Non-pigmented ciliary epithelial cell (primary cell): Measurements from ENCODE around the gene REPS1.
"Not testable (repeated sequence)": the region's sequence is repeated elsewhere in the genome, so short reads cannot be mapped to it uniquely, and the experiment has no call there.

ENCODE experiments used
- DNase-seq: peaks from one replicate; pipeline ENCODE4 v3.0.0-alpha.2; 2010; ENCODE audit warnings: low read depth

Gene REPS1, protein sequence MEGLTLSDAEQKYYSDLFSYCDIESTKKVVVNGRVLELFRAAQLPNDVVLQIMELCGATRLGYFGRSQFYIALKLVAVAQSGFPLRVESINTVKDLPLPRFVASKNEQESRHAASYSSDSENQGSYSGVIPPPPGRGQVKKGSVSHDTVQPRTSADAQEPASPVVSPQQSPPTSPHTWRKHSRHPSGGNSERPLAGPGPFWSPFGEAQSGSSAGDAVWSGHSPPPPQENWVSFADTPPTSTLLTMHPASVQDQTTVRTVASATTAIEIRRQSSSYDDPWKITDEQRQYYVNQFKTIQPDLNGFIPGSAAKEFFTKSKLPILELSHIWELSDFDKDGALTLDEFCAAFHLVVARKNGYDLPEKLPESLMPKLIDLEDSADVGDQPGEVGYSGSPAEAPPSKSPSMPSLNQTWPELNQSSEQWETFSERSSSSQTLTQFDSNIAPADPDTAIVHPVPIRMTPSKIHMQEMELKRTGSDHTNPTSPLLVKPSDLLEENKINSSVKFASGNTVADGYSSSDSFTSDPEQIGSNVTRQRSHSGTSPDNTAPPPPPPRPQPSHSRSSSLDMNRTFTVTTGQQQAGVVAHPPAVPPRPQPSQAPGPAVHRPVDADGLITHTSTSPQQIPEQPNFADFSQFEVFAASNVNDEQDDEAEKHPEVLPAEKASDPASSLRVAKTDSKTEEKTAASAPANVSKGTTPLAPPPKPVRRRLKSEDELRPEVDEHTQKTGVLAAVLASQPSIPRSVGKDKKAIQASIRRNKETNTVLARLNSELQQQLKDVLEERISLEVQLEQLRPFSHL

DNA sequence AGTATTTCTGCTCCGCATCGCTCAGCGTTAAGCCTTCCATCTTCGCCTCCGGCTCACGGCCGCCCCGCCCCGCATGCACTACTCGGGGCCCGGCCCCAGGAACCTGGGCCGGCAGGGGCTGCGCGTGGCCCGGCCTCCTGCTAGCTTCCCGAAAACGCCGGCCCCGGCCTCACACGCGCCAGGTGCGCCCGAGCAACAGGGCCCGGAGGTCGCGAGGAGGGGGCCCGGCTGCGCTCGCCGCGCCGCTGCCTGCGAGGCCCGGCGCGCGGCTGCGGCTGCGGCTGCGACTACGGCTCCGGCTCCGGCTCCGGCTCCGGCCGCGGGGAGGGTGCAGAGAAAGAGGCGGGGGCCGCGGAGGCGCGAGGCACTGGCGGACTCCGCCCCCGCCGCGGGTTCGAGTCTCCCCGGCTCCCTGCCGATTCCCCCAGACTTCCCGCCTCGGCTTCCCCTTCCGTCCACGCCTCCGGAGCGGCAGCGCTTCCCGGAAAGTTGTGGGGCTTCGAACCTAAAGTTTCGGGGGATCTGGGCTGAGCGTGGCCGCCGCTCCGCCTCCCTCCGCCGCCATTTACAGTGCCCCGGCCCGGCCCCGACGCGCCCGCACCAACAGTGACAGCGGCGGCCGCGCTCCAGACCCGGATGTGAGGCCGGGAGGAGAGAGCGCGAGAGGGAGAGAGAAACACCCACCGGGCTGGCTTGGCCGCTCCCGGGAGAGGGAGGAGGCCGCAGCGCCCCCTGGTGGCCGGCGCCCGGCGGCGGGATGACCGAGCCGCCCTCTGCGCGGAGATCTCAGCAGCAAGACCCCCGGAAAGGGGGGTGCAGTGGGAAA lies at the start of gene REPS1:
Gene REPS1, minus strand, starts transcription at position 611 of the 826 bp plus-strand sequence. Its CDS starts 571 bp downstream, at position 40.
- no peak for DNase-seq

DNA sequence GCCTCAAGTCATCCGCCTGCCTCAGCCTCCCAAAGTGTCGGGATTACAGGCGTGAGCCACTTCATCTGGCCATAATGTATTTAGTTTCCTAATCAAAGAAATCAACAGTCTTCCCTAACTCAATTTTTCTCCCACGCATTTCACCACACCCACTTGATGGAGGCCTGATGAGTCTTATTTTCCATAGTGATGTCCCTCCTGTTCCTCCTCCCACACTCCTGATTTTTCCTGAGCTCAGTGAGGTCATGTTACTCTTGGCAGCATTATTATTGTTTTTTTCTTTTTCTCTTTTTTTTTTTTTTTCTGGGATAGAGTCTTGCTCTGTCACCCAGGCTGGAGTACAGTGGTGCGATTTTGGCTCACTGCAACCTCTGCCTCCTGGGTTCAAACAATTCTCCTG lies 49.4 kb upstream of the REPS1 start:
- peak; percentile 64 for DNase-seq

DNA sequence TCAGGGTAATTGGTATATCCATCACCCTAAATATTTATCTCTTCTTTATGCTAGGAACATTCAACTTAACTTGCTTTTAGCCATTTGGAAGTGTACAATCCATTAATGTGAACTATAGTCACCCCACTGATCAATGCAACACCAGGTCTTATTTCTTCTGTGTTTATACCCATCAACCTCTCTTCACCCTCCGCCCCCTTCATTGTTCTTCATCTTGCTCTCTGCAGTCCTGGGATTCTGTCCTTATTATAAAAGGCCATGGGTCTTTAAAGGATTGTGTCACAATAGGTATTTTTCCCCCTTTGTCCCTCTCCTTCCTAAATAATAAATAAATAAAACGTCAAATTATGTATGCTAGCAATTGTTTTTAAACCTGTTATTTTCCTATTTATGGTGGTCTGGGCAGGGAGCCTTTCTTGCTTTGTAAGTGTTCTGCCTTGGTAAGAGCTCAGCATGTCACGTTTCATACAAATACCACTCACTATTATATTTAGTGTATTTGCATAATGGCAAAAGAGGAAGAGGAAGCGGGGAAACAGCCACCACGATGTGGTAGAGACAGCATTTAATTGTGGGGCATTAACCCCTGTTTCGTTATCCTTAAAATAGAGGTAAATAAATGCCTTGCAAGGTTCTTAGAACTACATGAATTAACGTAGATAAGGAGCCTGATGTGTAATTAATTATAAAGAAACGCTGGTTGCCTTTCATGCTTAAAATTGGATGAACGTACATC lies 42.3 kb upstream of the REPS1 start:
- DNase-seq, result no peak

DNA sequence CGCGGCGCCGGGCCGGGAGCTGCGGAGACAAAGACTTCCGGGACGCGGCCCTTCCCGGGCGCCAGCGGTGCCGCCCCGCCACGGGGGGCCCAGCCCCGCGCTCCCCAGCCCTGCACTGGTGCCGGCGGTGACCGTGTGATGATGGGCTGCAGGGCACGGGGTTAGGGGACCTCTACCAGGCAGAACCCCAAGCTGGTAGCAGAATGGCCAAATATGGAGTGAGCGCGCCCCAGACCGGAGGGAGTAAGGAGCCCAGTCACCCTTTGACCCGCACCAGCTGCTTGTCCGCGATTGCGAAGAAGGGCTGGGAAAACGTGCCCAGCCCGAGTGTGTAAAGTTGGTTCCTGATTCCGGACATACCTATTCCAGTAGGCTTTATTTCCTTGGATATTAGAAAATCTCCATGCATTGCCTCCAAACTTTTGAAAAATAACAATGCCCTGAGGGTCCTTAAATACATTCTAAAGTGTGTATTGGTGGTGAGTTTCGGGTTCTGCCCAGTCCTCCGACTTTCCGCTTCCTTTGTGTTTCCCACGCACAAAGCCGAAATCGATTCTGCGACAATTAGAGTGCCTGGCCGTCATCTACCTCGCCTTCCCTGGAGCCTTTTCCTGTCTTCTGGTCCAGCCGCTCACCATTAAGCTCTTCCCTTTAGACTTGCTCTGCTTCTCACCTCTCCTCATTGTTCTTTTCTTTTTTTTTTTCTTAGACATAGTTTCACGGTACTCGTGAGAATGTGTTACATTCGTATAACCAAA lies 41.6 kb upstream of the REPS1 start:
- DNase-seq, result no peak

DNA sequence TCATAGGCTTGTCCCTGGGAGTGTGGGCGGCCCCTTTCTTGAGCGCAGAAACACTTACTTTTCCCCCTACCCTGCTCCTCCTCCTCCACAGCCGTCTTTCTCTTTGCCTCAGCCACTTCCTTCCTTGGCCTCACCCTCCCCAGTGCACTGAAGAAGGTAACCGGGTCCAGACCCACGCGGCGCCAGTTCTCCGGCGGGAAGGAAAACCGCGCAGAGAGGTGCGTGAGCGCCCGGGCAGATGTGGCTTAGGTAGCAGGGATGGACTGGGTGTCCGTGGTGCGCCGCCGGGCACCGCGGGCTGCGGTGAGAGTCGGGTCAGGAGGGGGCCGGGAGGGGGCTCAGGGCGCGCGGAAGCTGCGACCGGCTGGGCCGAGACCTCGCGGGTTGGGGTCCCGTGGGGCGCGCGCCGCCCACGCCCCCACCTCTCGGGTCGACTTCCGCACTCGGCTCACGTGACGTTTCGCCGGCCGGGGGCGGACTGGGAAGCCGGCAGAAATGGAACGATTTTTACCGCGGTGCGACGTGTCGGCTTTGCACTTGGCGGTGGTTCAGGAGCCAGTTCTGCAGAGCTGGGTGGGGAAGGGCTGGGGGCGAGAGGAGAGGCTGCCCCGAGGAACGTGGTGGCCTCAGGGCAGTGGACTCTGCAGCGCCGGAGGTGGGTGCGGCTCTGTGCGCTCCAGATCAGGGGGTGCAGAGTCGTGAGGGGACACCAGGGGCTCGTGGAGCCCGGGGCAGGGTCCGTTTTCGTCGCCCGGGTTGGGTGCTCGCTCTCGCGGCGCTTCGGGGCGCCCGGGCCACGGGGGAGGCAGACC lies 40.8 kb upstream of the REPS1 start, which contains the start of gene ABRACL:
Gene ABRACL, plus strand, starts transcription at position 88 of the 812 bp plus-strand sequence. CDS start 5,416 bp downstream, outside the sequence.
- DNase-seq, result peak; percentile 32

DNA sequence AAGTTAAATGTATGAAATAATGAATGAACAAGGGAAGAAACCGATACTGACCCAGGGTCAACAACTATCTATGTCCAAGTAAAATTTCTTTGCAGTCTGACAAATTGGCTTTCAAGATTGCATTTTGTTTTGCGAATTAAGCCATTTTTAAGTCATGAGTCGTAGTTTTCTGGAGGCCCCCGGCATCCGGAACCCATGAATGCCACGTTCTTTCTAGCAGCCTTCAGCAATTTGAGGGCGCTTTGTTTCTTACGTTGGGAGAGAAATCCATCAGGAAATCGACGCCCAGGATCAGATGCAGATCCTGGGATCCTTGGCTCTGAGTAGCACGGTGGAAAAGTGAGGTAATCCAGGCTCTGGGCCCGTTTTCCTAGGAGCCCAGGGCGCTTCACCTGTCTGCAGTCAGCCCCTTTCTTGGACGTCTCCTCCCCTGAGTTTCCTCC lies 40.2 kb upstream of the REPS1 start:
- DNase-seq, result no peak

DNA sequence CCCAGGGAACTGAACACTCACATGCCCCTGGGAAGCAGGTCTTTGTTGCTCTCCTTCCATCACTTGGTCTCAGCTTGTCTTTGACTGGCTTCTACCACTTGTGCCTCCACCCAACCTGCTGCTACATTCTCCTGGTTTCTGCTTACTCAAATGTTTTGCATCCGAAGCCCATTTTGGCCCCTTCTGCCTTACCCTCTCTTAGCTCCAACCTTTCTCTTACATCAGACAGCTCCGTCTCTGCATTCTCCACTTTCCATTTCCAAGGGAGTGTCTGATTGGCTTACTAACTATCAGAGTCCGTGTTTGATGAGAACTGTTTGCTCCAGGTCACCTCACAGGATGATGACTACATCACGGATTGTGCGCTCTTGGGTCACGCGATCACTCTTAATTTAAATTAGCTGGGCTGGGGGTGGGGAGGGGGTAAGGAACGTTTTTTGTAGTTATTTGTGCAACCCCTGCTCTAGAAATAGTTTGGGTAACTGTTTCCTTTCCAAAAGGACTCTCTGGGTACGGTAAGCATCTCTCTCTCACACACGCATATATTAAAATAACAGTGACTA lies 39.6 kb upstream of the REPS1 start:
- peak; percentile 18 for DNase-seq

DNA sequence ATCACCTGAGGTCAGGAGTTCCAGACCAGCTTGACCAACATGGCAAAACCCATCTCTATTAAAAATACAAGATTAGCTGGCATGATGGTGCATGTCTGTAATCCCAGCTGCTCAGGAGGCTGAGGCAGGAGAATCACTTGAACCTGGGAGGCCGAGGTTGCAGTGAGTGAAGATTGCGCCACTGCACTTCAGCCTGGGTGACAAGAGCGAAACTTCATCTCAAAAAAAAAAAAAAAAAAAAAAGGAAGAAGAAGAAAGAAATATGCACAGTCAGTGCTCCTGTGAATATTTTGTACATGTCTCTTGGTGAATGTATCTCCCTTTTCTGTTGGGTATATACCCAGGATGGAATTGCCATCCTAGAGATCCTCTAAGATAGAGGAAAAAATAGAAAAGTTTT lies 37.4 kb upstream of the REPS1 start:
- DNase-seq, result not testable (repeated sequence)

DNA sequence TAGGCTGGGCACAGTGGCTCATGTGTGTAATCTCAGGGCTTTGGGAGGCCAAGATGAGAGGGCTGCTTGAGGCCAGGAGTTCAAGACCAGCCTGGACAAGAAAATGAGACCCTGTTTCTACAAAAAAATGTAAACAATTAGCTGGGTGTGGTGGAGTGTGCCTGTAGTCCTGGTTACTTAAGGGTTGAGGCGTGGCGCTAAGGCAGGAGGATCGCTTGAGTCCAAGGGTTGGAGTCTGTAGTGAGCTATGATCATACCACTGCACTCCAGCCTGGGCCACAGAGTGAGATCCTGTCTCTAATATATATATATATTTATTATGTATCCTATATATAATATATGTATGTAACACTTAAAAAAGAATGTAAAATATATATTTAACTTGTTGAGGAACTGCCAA lies 32.6 kb upstream of the REPS1 start:
- DNase-seq, result no peak

DNA sequence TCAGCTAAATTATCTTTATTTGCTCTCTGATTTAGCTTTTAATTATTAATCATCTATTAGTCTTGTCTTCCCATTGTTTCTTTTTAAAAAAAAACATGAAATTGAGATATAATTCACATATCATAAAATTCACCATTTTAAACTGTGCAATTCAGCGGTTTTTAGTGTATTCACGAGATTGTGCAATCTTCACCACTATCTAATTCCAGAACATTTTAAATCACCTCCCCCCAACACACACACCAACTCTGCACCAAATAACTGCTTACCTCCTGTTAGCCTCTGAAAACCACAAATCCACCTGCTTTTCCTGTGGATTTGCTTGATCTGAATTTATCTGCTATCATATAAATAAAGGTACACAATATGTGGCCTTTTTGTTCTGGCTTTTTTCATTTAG lies 31.7 kb upstream of the REPS1 start:
- no peak for DNase-seq

DNA sequence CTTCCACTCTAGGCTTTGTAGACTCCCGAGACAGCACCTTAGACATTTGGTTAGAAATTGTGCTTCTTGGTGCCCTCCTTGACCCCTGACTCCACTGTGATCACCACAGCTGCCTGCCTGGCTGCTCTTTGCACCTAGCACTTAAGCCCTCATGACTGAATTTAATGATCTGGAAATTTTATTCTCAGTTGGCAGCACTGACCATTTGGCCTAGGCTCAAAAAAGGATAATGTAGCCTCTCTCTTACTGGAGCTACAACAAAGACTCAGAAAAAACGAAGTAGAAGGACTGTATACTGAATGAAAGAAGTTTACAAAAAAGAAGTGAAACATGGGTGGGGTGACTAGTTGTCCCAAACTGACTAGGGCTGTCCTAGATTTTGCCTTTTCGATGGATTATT lies 29.2 kb upstream of the REPS1 start:
- no peak for DNase-seq

DNA sequence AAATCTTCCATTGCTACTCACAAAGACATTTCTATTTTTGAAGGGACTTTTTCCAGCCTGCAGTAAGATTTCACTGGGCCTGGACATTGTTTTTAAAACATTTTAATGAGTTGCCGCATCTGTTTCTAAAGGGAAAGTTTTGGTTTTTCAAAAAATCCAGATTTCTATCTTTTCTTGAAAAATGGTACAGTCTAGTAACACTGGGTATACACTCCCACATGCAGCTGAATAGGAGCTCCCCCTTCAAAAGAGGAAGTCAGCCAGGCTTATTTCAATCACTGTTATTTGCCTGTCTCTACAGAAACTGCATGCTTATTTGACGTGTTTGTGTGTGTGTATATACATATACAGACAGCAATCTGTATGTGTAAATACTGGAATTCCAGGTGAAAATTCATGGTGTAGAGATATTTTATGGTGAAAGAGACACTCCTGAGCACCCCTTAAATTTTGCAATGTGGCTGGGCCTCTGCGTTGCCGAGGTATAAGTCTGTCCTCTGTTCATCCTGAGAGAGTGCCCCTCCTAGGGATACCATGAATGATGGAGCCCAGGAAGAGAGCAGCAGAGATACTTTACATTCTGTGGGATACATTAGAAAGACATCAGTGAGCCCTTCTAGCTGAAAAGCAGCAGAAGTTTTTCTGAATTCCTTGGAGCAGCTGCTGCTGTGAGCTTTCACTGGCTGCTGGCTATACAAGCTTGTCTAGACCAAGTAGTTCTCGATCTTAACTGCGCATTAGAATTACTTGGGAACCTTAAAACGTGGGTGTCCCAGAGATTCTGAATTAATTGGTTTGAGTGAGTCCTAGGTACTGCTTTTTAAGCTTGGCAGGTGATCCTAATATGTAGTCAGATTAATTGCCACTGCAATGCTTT lies 28.5 kb upstream of the REPS1 start:
- DNase-seq, result no peak

DNA sequence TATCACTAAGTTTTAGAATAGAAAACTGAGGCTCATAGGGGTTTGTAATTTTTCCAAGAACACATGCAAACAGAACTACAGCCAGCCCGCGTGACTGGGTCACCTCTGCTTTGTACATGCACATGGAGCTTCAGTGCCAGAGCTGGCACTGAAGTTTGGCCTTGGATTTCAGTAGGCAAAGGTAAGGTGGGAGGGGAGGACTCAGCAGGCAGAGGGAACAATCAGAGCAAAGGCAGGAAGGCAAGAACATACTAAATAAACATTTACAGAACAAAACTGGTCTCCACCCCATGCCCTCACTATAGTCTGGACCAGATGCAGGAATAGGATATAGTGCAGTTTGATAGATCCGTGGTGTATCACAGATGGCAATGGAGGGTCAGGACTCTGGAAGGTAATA lies 26.9 kb upstream of the REPS1 start:
- DNase-seq, result no peak

DNA sequence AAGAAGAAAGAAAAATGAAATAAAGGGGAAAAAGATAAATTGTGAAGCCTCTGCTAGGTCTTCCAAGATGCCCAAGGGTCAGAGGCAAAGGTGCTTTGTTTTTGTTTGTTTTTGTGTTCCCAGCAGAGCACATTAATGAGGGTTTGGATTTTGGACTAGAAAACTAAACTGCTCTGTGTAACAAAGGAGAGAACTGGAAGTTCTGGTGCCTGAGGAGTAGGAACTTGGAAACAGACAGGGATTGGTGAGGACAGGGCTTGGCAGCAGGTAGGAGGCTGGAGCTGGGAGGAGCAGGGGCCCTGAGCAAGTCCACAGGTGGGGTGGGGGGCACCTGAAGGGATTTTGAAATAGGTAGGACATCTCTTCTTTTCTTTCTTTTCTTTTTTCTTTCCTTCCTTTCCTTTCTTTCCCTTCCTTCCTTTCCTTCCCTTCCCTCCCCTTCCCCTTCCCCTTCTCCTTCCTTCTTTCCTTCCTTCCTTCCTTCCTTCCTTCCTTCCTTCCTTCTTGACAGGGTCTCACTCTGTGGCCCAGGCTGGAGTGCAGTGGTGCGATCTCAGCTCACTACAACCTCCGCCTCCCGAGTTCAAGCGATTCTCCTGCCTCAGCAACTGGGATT lies 25.2 kb upstream of the REPS1 start:
- DNase-seq, result no peak

DNA sequence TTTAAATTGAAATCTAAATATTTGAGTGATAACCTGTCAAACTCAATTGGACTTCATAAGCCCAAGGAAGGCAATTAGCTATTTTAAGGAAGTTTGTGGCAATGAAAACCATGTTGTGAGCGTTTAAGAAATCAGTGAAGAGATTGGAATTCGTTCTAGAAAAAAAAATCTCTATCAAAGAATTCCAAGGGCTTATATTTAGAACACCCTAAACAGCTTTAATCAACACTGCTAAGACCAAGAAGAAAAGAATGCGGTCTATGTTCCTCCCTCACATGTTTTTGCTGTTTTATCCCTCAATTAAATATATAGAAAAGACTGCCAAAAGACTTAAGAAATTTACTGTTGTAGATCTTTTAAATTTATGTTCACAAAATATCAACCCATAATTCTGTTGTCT lies 23.9 kb upstream of the REPS1 start:
- no peak for DNase-seq

DNA sequence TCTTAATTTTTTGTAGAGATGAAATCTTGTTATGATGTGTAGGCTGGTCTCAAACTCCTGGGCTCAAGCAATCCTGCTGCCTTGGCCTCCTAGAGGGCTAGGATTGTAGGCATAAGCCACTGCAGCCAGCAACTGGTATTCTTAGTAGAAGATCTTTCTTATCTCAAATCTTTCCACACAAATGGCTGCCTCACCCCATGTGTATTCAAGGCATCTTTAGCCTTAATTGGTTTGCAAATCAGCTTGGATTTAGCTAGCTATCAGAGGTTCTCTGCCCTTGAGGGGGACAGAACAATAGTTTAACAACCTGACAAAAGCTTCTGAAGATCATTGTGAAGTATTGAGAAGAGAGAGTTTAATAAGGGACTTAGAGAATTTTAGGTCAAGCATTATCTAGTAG lies 22.6 kb upstream of the REPS1 start:
- no peak for DNase-seq

DNA sequence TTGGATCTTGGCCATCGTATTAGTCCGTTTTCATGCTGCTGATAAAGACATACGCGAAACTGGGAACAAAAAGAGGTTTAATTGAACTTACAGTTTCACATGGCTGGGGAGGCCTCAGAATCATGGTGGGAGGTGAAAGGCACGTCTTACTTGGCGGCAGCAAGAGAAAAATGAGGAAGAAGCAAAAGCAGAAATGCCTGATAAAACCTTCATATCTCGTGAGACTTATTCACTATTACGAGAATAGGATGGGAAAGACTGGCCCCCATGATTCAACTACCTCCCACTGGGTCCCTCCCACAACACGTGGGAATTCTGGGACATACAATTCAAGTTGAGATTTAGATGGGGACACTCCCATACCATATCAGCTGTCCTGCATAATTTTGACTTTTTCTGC lies 20.1 kb upstream of the REPS1 start:
- no peak for DNase-seq

DNA sequence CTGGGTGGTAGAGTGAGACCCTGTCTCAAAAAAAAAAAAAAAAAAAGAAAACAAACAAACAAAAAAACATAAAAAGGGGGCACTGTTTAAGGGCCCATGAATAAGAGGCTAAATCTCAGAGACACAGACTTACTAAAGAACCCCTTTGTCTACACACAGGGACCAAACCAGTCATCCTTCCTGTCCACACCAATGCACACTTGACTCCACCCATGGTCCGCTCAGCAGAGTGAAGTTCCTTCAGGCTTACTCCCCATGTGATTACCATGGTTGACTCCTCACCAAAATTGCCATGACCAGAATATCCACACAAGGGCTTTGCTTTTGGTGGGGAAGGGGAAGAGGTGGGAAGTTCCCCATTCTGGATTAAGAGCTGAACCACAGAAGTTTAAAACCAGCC lies 19.4 kb upstream of the REPS1 start:
- no peak for DNase-seq
